ENCODE data around the gene C1RL. TPM values are rescaled to one million over a fixed set of nuclear protein-coding genes. Genes with fewer than 3 reads are reported as not detected.

The C1RL gene
- total RNA-seq, 1 experiment from 2014 or later = 25.9 TPM

- TF ChIP-seq CTCF (IDR thresholded peaks at IDR 0.05 in 2 of 3, conservative IDR thresholded peaks at IDR 0.05 in 1 of 3; ENCODE audit: borderline replicate concordance in 1 of 3, insufficient read depth in 1 of 3, low read depth in 2 of 3, low read length in 2 of 3) = no peak
- no peak for TF ChIP-seq ATF3 (IDR thresholded peaks at IDR 0.05)
- TF ChIP-seq ZFX (IDR thresholded peaks at IDR 0.05) = no peak
- no peak for TF ChIP-seq POLR2AphosphoS5 (IDR thresholded peaks at IDR 0.05; ENCODE audit: low read depth, low read length)
- TF ChIP-seq ELF1 (IDR thresholded peaks at IDR 0.05; ENCODE audit: borderline replicate concordance, low read depth) = no peak
- no peak for TF ChIP-seq EZH2phosphoT487 (IDR thresholded peaks at IDR 0.05; ENCODE audit: borderline replicate concordance)
Measured at GRCh38 chr12:7154901-7155470, 46.0 kb upstream of the C1RL start (continued).

- Histone ChIP-seq H3K36me3 (ENCODE audit: control insufficient read depth in 1 of 2, insufficient read depth in 2 of 2, low read length in 2 of 2) (peaks cover 0 to 8% of the 10 kb centered on the region in 2 experiments; a peak in 3 of 4 replicates), H2AFZ (ENCODE audit: low read depth, low read length, poor library complexity, severe bottlenecking) (no peak overlapping the region), H3K4me1 (ENCODE audit: control insufficient read depth in 1 of 2, insufficient read depth in 2 of 2, low read length in 2 of 2) (peaks cover 0 to 3% of the 10 kb centered on the region in 2 experiments; a peak in 2 of 4 replicates), H3K27me3 (ENCODE audit: insufficient read depth, low read length) (no peaks in the 10 kb centered on the region), H3K4me3 (replicated peaks in 1 of 2; ENCODE audit: low read depth in 1 of 2, low read length in 2 of 2) (no peak overlapping the region), H3K9me2 (ENCODE audit: insufficient read depth) (no peaks in the 10 kb centered on the region), H3K4me2 (ENCODE audit: low read length) (no peak overlapping the region), H3K79me2 (ENCODE audit: insufficient read depth, low read length) (no peaks in the 10 kb centered on the region), H3K9me3 (ENCODE audit: control insufficient read depth in 1 of 2, insufficient read depth in 1 of 2, low read depth in 1 of 2, low read length in 2 of 2) (no peaks in the 10 kb centered on the region), H4K20me1 (ENCODE audit: insufficient read depth) (no peaks in the 10 kb centered on the region), H3K9ac (ENCODE audit: low read length) (no peak overlapping the region), H3K27ac (ENCODE audit: low read depth, low read length) (no peak overlapping the region)
- ChIA-PET RAD21 (ENCODE audit: low non-redundant PET in 1 of 2, low total read pairs in 2 of 2, uncharacterized antibody in 2 of 2, unreplicated experiment in 2 of 2) (no interaction called here), CTCF (interaction anchor here (1.0 kb wide), 1 partner anchor 13 kb away, joined by 3 read pairs; no protein-coding TSS in a partner anchor), POLR2A (no interaction called here)
- ATAC-seq (no peak), DNase-seq (ENCODE audit: low read depth, low spot score) (no peak)
- TF ChIP-seq ZFX (IDR thresholded peaks at IDR 0.05) (no peak), YY1 (IDR thresholded peaks at IDR 0.05; ENCODE audit: extremely low read depth, insufficient replicate concordance, low read depth, low read length) (no peak), ATF3 (IDR thresholded peaks at IDR 0.05) (no peak), EZH2 (IDR thresholded peaks at IDR 0.05) (no peak), RAD21 (IDR thresholded peaks at IDR 0.05; ENCODE audit: low read depth) (no peak), JUND (IDR thresholded peaks at IDR 0.05) (no peak), MAX (IDR thresholded peaks at IDR 0.05) (no peak), ZNF274 (IDR thresholded peaks at IDR 0.05; ENCODE audit: low read depth, low read length) (no peak), EGR1 (IDR thresholded peaks at IDR 0.05; ENCODE audit: low read depth) (no peak), CBX3 (IDR thresholded peaks at IDR 0.05; ENCODE audit: low read depth) (no peak), POLR2AphosphoS5 (IDR thresholded peaks at IDR 0.05; ENCODE audit: low read depth, low read length) (no peak), FOSL1 (IDR thresholded peaks at IDR 0.05; ENCODE audit: low read depth) (no peak), SRF (IDR thresholded peaks at IDR 0.05; ENCODE audit: low read depth) (no peak)
- intact Hi-C loops (cut with micrococcal nuclease) = no loop called here
- no TSS peak for BruUV-seq (replicated peaks)
Measured at GRCh38 chr12:7154042-7154441, 45.0 kb upstream of the C1RL start.
